Measurements from ENCODE around the gene MEPCE.
A peak's percentile ranks its signal among the peaks of the same experiment; 100 is the strongest.

The MEPCE gene

DNA sequence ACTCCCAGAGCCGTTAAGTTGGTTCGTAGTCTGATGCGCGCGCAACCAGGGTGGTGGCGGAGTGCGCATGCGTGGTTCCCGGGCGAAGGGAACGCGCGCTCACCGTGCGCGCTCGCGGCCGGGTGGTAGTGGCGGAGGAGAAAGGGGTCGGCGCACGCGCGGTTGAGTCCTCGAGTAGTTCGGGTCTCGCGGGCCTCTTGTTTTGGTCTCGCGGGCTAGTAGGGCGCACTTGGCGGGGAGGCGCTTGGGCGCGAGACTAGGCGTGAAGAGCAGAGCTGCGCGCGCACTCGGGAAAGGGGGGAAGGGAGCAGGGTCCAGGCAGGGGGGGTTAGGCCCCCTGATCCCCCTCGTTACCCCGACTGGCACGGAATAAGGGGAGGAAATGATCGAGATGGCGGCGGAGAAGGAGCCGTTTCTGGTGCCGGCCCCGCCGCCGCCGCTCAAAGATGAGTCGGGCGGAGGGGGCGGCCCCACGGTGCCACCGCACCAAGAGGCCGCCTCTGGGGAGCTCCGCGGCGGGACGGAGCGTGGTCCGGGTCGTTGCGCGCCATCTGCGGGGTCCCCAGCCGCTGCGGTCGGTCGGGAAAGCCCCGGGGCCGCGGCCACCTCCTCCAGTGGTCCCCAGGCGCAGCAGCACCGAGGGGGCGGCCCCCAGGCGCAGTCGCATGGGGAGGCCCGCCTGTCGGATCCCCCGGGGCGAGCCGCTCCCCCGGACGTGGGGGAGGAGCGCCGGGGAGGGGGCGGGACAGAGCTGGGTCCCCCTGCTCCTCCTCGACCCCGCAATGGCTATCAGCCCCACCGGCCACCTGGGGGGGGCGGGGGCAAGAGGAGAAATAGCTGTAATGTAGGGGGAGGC is at the start of gene MEPCE (continued):
- TF ChIP-seq ZNF596 (tag by site-specific recombination; IDR thresholded peaks at IDR 0.05) (0 out of 2 replicates have a peak, but pooled peaks have one; percentile 40), ZNF223 (tag by site-specific recombination; IDR thresholded peaks at IDR 0.05) (peak; percentile 89), ZNF76 (tag by site-specific recombination; IDR thresholded peaks at IDR 0.05; ENCODE audit: borderline replicate concordance, low read depth) (peak; percentile 28; the same call in 1 of the 2 replicates), ZBTB1 (tag by site-specific recombination; IDR thresholded peaks at IDR 0.05) (no peak), ZNF391 (tag by site-specific recombination; IDR thresholded peaks at IDR 0.05; ENCODE audit: borderline replicate concordance, low read depth) (no peak), ZNF843 (tag by site-specific recombination; IDR thresholded peaks at IDR 0.05) (peak; percentile 8; the same call in 1 of the 2 replicates), KLF16 (tag by site-specific recombination; IDR thresholded peaks at IDR 0.05) (peak; percentile 43; the same call in 1 of the 2 replicates), ZNF585B (tag by site-specific recombination; IDR thresholded peaks at IDR 0.05) (0 out of 2 replicates have a peak, but pooled peaks have one; percentile 7), ZSCAN30 (tag by site-specific recombination; IDR thresholded peaks at IDR 0.05) (0 out of 2 replicates have a peak, but pooled peaks have one; percentile 54), SP7 (tag by site-specific recombination; IDR thresholded peaks at IDR 0.05) (peak; percentile 41), ZNF416 (tag by site-specific recombination; IDR thresholded peaks at IDR 0.05) (no peak), ZBTB7A (tag by site-specific recombination; IDR thresholded peaks at IDR 0.05; ENCODE audit: low read depth) (peak; percentile 16; the same call in 1 of the 2 replicates), KLF9 (tag by site-specific recombination; IDR thresholded peaks at IDR 0.05; ENCODE audit: low read depth) (peak; percentile 75), SP3 (tag by site-specific recombination; IDR thresholded peaks at IDR 0.05) (peak; percentile 62; the same call in 1 of the 2 replicates), ZNF660 (tag by site-specific recombination; IDR thresholded peaks at IDR 0.05) (peak; percentile 73; the same call in 1 of the 2 replicates), ZBTB8A (tag by site-specific recombination; IDR thresholded peaks at IDR 0.05) (peak; percentile 99), EGR2 (tag by site-specific recombination; IDR thresholded peaks at IDR 0.05; ENCODE audit: low read depth) (peak; percentile 65), ZFP37 (tag by site-specific recombination; IDR thresholded peaks at IDR 0.05) (0 out of 2 replicates have a peak, but pooled peaks have one; percentile 1)
- TF ChIP-seq, protein P1, sequence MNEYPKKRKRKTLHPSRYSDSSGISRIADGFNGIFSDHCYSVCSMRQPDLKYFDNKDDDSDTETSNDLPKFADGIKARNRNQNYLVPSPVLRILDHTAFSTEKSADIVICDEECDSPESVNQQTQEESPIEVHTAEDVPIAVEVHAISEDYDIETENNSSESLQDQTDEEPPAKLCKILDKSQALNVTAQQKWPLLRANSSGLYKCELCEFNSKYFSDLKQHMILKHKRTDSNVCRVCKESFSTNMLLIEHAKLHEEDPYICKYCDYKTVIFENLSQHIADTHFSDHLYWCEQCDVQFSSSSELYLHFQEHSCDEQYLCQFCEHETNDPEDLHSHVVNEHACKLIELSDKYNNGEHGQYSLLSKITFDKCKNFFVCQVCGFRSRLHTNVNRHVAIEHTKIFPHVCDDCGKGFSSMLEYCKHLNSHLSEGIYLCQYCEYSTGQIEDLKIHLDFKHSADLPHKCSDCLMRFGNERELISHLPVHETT (tag by site-specific recombination; IDR thresholded peaks at IDR 0.05): no peak
- TF ChIP-seq, protein P2, sequence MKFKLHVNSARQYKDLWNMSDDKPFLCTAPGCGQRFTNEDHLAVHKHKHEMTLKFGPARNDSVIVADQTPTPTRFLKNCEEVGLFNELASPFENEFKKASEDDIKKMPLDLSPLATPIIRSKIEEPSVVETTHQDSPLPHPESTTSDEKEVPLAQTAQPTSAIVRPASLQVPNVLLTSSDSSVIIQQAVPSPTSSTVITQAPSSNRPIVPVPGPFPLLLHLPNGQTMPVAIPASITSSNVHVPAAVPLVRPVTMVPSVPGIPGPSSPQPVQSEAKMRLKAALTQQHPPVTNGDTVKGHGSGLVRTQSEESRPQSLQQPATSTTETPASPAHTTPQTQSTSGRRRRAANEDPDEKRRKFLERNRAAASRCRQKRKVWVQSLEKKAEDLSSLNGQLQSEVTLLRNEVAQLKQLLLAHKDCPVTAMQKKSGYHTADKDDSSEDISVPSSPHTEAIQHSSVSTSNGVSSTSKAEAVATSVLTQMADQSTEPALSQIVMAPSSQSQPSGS (tag by site-specific recombination; IDR thresholded peaks at IDR 0.05; ENCODE audit: low read depth): no peak
- TF ChIP-seq, protein P3, sequence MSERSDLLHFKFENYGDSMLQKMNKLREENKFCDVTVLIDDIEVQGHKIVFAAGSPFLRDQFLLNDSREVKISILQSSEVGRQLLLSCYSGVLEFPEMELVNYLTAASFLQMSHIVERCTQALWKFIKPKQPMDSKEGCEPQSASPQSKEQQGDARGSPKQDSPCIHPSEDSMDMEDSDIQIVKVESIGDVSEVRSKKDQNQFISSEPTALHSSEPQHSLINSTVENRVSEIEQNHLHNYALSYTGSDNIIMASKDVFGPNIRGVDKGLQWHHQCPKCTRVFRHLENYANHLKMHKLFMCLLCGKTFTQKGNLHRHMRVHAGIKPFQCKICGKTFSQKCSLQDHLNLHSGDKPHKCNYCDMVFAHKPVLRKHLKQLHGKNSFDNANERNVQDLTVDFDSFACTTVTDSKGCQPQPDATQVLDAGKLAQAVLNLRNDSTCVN (tag by site-specific recombination; optimal IDR thresholded peaks at IDR 0.05): peak; percentile 98
- TF ChIP-seq, protein P4, sequence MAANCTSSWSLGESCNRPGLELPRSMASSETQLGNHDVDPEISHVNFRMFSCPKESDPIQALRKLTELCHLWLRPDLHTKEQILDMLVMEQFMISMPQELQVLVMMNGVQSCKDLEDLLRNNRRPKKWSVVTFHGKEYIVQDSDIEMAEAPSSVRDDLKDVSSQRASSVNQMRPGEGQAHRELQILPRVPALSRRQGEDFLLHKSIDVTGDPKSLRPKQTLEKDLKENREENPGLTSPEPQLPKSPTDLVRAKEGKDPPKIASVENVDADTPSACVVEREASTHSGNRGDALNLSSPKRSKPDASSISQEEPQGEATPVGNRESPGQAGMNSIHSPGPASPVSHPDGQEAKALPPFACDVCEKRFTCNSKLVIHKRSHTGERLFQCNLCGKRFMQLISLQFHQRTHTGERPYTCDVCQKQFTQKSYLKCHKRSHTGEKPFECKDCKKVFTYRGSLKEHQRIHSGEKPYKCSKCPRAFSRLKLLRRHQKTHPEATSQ (tag by site-specific recombination; IDR thresholded peaks at IDR 0.05): 0 out of 2 replicates have a peak, but pooled peaks have one; percentile 16
- TF ChIP-seq, protein P5, sequence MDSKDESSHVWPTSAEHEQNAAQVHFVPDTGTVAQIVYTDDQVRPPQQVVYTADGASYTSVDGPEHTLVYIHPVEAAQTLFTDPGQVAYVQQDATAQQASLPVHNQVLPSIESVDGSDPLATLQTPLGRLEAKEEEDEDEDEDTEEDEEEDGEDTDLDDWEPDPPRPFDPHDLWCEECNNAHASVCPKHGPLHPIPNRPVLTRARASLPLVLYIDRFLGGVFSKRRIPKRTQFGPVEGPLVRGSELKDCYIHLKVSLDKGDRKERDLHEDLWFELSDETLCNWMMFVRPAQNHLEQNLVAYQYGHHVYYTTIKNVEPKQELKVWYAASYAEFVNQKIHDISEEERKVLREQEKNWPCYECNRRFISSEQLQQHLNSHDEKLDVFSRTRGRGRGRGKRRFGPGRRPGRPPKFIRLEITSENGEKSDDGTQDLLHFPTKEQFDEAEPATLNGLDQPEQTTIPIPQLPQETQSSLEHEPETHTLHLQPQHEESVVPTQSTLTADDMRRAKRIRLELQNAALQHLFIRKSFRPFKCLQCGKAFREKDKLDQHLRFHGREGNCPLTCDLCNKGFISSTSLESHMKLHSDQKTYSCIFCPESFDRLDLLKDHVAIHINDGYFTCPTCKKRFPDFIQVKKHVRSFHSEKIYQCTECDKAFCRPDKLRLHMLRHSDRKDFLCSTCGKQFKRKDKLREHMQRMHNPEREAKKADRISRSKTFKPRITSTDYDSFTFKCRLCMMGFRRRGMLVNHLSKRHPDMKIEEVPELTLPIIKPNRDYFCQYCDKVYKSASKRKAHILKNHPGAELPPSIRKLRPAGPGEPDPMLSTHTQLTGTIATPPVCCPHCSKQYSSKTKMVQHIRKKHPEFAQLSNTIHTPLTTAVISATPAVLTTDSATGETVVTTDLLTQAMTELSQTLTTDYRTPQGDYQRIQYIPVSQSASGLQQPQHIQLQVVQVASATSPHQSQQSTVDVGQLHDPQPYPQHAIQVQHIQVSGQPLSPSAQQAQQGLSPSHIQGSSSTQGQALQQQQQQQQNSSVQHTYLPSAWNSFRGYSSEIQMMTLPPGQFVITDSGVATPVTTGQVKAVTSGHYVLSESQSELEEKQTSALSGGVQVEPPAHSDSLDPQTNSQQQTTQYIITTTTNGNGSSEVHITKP (tag by site-specific recombination; IDR thresholded peaks at IDR 0.05): 0 out of 2 replicates have a peak, but pooled peaks have one; percentile 8
- TF ChIP-seq, protein P6, sequence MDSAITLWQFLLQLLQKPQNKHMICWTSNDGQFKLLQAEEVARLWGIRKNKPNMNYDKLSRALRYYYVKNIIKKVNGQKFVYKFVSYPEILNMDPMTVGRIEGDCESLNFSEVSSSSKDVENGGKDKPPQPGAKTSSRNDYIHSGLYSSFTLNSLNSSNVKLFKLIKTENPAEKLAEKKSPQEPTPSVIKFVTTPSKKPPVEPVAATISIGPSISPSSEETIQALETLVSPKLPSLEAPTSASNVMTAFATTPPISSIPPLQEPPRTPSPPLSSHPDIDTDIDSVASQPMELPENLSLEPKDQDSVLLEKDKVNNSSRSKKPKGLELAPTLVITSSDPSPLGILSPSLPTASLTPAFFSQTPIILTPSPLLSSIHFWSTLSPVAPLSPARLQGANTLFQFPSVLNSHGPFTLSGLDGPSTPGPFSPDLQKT (IDR thresholded peaks at IDR 0.05; ENCODE audit: borderline replicate concordance, low read depth, low read length): no peak

All from HEK293 (cell line).